WTC11 (cell line): ENCODE data around the gene ARHGAP18. TPM values are rescaled to one million over a fixed set of nuclear protein-coding genes. Genes with fewer than 3 reads are reported as not detected.
A peak's percentile ranks its signal among the peaks of the same experiment; 100 is the strongest.

Source experiments
- ATAC-seq: fragments of 200-7000 bp; cut with Tn5 transposase; 2 replicates; pipeline ENCODE4 v1.10.0; 2021; ENCODE audit warnings: mild to moderate bottlenecking, moderate library complexity
- CTCF ChIA-PET: fragments of 300-600 bp; sonication (Branson Sonifier 250); formaldehyde crosslinking; loops from one replicate; lab custom pipeline; 2021; ENCODE audit warnings: antibody characterized with exemption; lab: Charles Lee
- POLR2A ChIA-PET: fragments of 350-600 bp; sonication (Branson Sonifier 250); formaldehyde crosslinking; loops from one replicate; lab custom pipeline; 2021; ENCODE audit warnings: antibody characterized with exemption; lab: Charles Lee
- DNase-seq: peaks from one replicate; pipeline ENCODE4 v3.0.0; 2021; ENCODE audit warnings: low spot score
- H3K27ac Mint-ChIP-seq: 2 replicates; pipeline ENCODE4 v1.8.0; 2021; ENCODE audit warnings: mixed read lengths
- H3K27me3 Mint-ChIP-seq: 2 replicates; pipeline ENCODE4 v1.8.0; 2021; ENCODE audit warnings: low read depth, mild to moderate bottlenecking, moderate library complexity, mixed read lengths
- H3K36me3 Mint-ChIP-seq: 2 replicates; pipeline ENCODE4 v1.8.0; 2021; ENCODE audit warnings: mixed read lengths
- H3K4me1 Mint-ChIP-seq: 2 replicates; pipeline ENCODE4 v1.8.0; 2022; ENCODE audit warnings: mixed read lengths
- H3K4me3 Mint-ChIP-seq: 2 replicates; pipeline ENCODE4 v1.8.0; 2021; ENCODE audit warnings: mild to moderate bottlenecking, moderate library complexity, mixed read lengths
- H3K9me3 Mint-ChIP-seq: 2 replicates; pipeline ENCODE4 v1.8.0; 2021; ENCODE audit warnings: mixed read lengths
- CBFB ChIP-seq: sonication (generic); formaldehyde crosslinking; IDR thresholded peaks from 2 replicates; pipeline ENCODE4 v1.8.1; 2022; ENCODE audit warnings: mild to moderate bottlenecking, low read depth, missing genetic modification reagents
- ELF4 ChIP-seq: sonication (generic); formaldehyde crosslinking; IDR thresholded peaks from 2 replicates; pipeline ENCODE4 v1.8.1; 2022; ENCODE audit warnings: low read depth, mild to moderate bottlenecking, moderate library complexity, missing genetic modification reagents
- EMX1 ChIP-seq: fragments of 250-450 bp; sonication (Bioruptor Pico); IDR thresholded peaks from 2 replicates; pipeline ENCODE4 v1.8.0; 2021; ENCODE audit warnings: mild to moderate bottlenecking
- ESRRA ChIP-seq: sonication (generic); formaldehyde crosslinking; IDR thresholded peaks from 2 replicates; pipeline ENCODE4 v1.8.1; 2022; ENCODE audit warnings: mild to moderate bottlenecking, missing genetic modification reagents, borderline replicate concordance
- FOXK1 ChIP-seq: sonication (generic); formaldehyde crosslinking; IDR thresholded peaks from 2 replicates; pipeline ENCODE4 v1.8.0; 2022; ENCODE audit warnings: mild to moderate bottlenecking, moderate library complexity, missing genetic modification reagents
- FOXP1 ChIP-seq: sonication (generic); formaldehyde crosslinking; IDR thresholded peaks from 2 replicates; pipeline ENCODE4 v1.8.0; 2022; ENCODE audit warnings: missing genetic modification reagents, mild to moderate bottlenecking, moderate library complexity, borderline replicate concordance
- GTF2I ChIP-seq: fragments of 250-450 bp; sonication (Bioruptor Pico); conservative IDR thresholded peaks from 2 replicates; pipeline ENCODE4 v1.4.0; 2021; ENCODE audit warnings: mild to moderate bottlenecking
- HMGA2 ChIP-seq: fragments of 250-450 bp; sonication (Bioruptor Pico); IDR thresholded peaks from 2 replicates; pipeline ENCODE4 v1.4.0; 2021; ENCODE audit warnings: mild to moderate bottlenecking, moderate library complexity
- IRF2 ChIP-seq: sonication (generic); formaldehyde crosslinking; IDR thresholded peaks from 2 replicates; pipeline ENCODE4 v1.8.0; 2022; ENCODE audit warnings: low read depth, missing genetic modification reagents, borderline replicate concordance
- KAT7 ChIP-seq: sonication (generic); formaldehyde crosslinking; IDR thresholded peaks from 2 replicates; pipeline ENCODE4 v1.8.1; 2023; ENCODE audit warnings: missing genetic modification reagents, mild to moderate bottlenecking, borderline replicate concordance
- MYBL2 ChIP-seq: sonication (generic); formaldehyde crosslinking; IDR thresholded peaks from 2 replicates; pipeline ENCODE4 v1.8.1; 2023; ENCODE audit warnings: mild to moderate bottlenecking, moderate library complexity, missing genetic modification reagents
- NR1H2 ChIP-seq: sonication (generic); formaldehyde crosslinking; IDR thresholded peaks from 2 replicates; pipeline ENCODE4 v1.9.0; 2021; ENCODE audit warnings: mild to moderate bottlenecking, moderate library complexity, missing genetic modification reagents
- OVOL2 ChIP-seq: fragments of 250-450 bp; sonication (Bioruptor Pico); IDR thresholded peaks from 2 replicates; pipeline ENCODE4 v1.9.0; 2021; ENCODE audit warnings: mild to moderate bottlenecking, borderline replicate concordance
- SOX15 ChIP-seq: fragments of 250-450 bp; sonication (Bioruptor Pico); IDR thresholded peaks from 2 replicates; pipeline ENCODE4 v1.9.0; 2021; ENCODE audit warnings: mild to moderate bottlenecking
- ZNF396 ChIP-seq: fragments of 250-450 bp; sonication (Bioruptor Pico); IDR thresholded peaks from 2 replicates; pipeline ENCODE4 v1.8.0; 2021; ENCODE audit warnings: mild to moderate bottlenecking, moderate library complexity, borderline replicate concordance
- ZNF416 ChIP-seq: fragments of 250-450 bp; sonication (Bioruptor Pico); IDR thresholded peaks from 2 replicates; pipeline ENCODE4 v1.9.0; 2021; ENCODE audit warnings: mild to moderate bottlenecking, inconsistent platforms
- total RNA-seq: library from RNA; stranded (reverse); gene quantifications from 3 replicates; pipeline ENCODE4 v1.2.3, GENCODE V29; 2021
- TF ChIP-seq, protein P1 (sequence below): sonication (generic); formaldehyde crosslinking; IDR thresholded peaks from 2 replicates; pipeline ENCODE4 v1.8.0; 2023; ENCODE audit warnings: missing genetic modification reagents
- TF ChIP-seq, protein P2 (sequence below): sonication (generic); formaldehyde crosslinking; IDR thresholded peaks from 2 replicates; pipeline ENCODE4 v1.8.1; 2022; ENCODE audit warnings: missing genetic modification reagents, borderline replicate concordance
- TF ChIP-seq, protein P3 (sequence below): sonication (generic); formaldehyde crosslinking; IDR thresholded peaks from 2 replicates; pipeline ENCODE4 v1.8.1; 2023; ENCODE audit warnings: mild to moderate bottlenecking, missing genetic modification reagents
- TF ChIP-seq, protein P4 (sequence below): sonication (generic); formaldehyde crosslinking; IDR thresholded peaks from 2 replicates; pipeline ENCODE4 v1.8.1; 2023; ENCODE audit warnings: mild to moderate bottlenecking, moderate library complexity, missing genetic modification reagents
- TF ChIP-seq, protein P5 (sequence below): sonication (generic); formaldehyde crosslinking; IDR thresholded peaks from 2 replicates; pipeline ENCODE4 v1.8.0; 2022; ENCODE audit warnings: mild to moderate bottlenecking, missing genetic modification reagents
- TF ChIP-seq, protein P6 (sequence below): sonication (generic); formaldehyde crosslinking; IDR thresholded peaks from 2 replicates; pipeline ENCODE4 v1.8.1; 2023; ENCODE audit warnings: mild to moderate bottlenecking, missing genetic modification reagents, moderate library complexity
- TF ChIP-seq, protein P7 (sequence below): sonication (generic); formaldehyde crosslinking; IDR thresholded peaks from 2 replicates; pipeline ENCODE4 v1.8.0; 2023; ENCODE audit warnings: missing genetic modification reagents, mild to moderate bottlenecking, borderline replicate concordance

Gene ARHGAP18
- total RNA-seq, 1 experiment from 2014 or later: 4.6 TPM

DNA sequence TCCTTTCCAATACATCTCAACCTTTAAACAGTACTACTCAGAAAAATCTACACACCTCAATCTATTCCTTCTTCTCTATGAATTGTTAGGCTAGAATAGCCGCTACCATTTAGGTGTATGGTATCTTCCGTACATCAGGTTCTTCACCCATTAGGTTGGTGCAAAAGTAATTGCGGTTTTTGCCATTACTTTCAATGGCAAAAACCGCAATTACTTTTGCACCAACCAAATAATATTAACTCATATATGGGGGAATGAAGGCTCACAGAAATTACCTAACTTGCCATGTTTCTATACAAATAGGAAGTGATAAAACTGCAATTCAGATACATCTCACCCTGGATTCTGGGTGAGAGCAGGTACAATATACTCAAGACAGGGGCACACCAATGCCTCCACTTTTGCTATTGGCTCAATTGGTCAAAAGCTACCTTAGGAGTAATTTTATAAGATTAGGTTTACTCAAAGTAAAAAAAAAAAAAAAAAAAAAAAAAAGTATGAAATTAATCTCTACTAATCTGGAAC, 37.7 kb upstream of the ARHGAP18 start (continued):
- no peak for TF ChIP-seq ZNF416 (CRISPR knock-in tag)
- TF ChIP-seq EMX1 (CRISPR knock-in tag): no peak
- no peak for TF ChIP-seq MYBL2 (CRISPR knock-in tag)
- no peak for TF ChIP-seq FOXP1 (CRISPR knock-in tag)
- TF ChIP-seq IRF2 (CRISPR knock-in tag): no peak

DNA sequence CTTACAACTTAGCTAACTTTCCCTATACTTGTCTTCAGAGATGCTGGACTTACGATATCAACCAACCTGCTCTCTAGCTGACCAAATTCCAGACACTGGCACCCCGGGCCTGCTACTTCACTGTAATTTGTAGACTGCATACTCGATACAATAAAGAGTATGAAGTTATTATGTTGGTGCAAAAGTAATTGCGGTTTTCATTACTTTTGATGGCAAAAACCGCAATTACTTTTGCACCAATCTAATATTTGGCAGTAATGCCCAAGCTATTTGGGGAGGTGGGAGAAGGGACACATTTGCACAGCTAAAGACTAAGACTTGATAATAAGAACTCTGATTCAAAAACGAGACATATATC, 34.9 kb upstream of the ARHGAP18 start:
- ATAC-seq (no peak), DNase-seq (no peak)
- Mint-ChIP-seq H3K4me1 (peaks cover 10% of the 10 kb centered on the region), H3K27ac (0 out of 2 replicates have a peak overlapping the region, but pooled peaks have one; percentile 0), H3K27me3 (no peaks in the 10 kb centered on the region), H3K36me3 (no peaks in the 10 kb centered on the region), H3K9me3 (no peaks in the 10 kb centered on the region), H3K4me3 (no peak overlapping the region)
- CTCF ChIA-PET: interaction anchor here (0.9 to 2.0 kb wide), 2 partner anchors 30 to 147 kb away, joined by 3 to 14 read pairs; no protein-coding TSS in a partner anchor
- POLR2A ChIA-PET: interaction anchor here (0.7 to 1.1 kb wide), 2 partner anchors 22 to 37 kb away, joined by 3 read pairs; no protein-coding TSS in a partner anchor
- TF ChIP-seq, protein P1, sequence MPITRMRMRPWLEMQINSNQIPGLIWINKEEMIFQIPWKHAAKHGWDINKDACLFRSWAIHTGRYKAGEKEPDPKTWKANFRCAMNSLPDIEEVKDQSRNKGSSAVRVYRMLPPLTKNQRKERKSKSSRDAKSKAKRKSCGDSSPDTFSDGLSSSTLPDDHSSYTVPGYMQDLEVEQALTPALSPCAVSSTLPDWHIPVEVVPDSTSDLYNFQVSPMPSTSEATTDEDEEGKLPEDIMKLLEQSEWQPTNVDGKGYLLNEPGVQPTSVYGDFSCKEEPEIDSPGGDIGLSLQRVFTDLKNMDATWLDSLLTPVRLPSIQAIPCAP (CRISPR knock-in tag): no peak
- TF ChIP-seq KAT7 (no peak), ELF4 (CRISPR knock-in tag) (no peak), ZNF396 (no peak), OVOL2 (CRISPR knock-in tag) (no peak), CBFB (no peak), GTF2I (no peak), SOX15 (CRISPR knock-in tag) (no peak), NR1H2 (no peak), ESRRA (CRISPR knock-in tag) (no peak), HMGA2 (CRISPR knock-in tag) (no peak), FOXK1 (CRISPR knock-in tag) (no peak)
- TF ChIP-seq, protein P2, sequence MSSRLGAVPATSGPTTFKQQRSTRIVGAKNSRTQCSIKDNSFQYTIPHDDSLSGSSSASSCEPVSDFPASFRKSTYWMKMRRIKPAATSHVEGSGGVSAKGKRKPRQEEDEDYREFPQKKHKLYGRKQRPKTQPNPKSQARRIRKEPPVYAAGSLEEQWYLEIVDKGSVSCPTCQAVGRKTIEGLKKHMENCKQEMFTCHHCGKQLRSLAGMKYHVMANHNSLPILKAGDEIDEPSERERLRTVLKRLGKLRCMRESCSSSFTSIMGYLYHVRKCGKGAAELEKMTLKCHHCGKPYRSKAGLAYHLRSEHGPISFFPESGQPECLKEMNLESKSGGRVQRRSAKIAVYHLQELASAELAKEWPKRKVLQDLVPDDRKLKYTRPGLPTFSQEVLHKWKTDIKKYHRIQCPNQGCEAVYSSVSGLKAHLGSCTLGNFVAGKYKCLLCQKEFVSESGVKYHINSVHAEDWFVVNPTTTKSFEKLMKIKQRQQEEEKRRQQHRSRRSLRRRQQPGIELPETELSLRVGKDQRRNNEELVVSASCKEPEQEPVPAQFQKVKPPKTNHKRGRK (CRISPR knock-in tag): no peak
- TF ChIP-seq, protein P3, sequence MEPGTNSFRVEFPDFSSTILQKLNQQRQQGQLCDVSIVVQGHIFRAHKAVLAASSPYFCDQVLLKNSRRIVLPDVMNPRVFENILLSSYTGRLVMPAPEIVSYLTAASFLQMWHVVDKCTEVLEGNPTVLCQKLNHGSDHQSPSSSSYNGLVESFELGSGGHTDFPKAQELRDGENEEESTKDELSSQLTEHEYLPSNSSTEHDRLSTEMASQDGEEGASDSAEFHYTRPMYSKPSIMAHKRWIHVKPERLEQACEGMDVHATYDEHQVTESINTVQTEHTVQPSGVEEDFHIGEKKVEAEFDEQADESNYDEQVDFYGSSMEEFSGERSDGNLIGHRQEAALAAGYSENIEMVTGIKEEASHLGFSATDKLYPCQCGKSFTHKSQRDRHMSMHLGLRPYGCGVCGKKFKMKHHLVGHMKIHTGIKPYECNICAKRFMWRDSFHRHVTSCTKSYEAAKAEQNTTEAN (CRISPR knock-in tag): no peak
- TF ChIP-seq, protein P4, sequence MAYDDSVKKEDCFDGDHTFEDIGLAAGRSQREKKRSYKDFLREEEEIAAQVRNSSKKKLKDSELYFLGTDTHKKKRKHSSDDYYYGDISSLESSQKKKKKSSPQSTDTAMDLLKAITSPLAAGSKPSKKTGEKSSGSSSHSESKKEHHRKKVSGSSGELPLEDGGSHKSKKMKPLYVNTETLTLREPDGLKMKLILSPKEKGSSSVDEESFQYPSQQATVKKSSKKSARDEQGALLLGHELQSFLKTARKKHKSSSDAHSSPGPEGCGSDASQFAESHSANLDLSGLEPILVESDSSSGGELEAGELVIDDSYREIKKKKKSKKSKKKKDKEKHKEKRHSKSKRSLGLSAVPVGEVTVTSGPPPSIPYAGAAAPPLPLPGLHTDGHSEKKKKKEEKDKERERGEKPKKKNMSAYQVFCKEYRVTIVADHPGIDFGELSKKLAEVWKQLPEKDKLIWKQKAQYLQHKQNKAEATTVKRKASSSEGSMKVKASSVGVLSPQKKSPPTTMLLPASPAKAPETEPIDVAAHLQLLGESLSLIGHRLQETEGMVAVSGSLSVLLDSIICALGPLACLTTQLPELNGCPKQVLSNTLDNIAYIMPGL (CRISPR knock-in tag): no peak
- TF ChIP-seq, protein P5, sequence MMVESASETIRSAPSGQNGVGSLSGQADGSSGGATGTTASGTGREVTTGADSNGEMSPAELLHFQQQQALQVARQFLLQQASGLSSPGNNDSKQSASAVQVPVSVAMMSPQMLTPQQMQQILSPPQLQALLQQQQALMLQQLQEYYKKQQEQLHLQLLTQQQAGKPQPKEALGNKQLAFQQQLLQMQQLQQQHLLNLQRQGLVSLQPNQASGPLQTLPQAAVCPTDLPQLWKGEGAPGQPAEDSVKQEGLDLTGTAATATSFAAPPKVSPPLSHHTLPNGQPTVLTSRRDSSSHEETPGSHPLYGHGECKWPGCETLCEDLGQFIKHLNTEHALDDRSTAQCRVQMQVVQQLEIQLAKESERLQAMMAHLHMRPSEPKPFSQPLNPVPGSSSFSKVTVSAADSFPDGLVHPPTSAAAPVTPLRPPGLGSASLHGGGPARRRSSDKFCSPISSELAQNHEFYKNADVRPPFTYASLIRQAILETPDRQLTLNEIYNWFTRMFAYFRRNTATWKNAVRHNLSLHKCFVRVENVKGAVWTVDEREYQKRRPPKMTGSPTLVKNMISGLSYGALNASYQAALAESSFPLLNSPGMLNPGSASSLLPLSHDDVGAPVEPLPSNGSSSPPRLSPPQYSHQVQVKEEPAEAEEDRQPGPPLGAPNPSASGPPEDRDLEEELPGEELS: no peak
- TF ChIP-seq, protein P6, sequence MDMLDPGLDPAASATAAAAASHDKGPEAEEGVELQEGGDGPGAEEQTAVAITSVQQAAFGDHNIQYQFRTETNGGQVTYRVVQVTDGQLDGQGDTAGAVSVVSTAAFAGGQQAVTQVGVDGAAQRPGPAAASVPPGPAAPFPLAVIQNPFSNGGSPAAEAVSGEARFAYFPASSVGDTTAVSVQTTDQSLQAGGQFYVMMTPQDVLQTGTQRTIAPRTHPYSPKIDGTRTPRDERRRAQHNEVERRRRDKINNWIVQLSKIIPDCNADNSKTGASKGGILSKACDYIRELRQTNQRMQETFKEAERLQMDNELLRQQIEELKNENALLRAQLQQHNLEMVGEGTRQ: no peak
- TF ChIP-seq, protein P7, sequence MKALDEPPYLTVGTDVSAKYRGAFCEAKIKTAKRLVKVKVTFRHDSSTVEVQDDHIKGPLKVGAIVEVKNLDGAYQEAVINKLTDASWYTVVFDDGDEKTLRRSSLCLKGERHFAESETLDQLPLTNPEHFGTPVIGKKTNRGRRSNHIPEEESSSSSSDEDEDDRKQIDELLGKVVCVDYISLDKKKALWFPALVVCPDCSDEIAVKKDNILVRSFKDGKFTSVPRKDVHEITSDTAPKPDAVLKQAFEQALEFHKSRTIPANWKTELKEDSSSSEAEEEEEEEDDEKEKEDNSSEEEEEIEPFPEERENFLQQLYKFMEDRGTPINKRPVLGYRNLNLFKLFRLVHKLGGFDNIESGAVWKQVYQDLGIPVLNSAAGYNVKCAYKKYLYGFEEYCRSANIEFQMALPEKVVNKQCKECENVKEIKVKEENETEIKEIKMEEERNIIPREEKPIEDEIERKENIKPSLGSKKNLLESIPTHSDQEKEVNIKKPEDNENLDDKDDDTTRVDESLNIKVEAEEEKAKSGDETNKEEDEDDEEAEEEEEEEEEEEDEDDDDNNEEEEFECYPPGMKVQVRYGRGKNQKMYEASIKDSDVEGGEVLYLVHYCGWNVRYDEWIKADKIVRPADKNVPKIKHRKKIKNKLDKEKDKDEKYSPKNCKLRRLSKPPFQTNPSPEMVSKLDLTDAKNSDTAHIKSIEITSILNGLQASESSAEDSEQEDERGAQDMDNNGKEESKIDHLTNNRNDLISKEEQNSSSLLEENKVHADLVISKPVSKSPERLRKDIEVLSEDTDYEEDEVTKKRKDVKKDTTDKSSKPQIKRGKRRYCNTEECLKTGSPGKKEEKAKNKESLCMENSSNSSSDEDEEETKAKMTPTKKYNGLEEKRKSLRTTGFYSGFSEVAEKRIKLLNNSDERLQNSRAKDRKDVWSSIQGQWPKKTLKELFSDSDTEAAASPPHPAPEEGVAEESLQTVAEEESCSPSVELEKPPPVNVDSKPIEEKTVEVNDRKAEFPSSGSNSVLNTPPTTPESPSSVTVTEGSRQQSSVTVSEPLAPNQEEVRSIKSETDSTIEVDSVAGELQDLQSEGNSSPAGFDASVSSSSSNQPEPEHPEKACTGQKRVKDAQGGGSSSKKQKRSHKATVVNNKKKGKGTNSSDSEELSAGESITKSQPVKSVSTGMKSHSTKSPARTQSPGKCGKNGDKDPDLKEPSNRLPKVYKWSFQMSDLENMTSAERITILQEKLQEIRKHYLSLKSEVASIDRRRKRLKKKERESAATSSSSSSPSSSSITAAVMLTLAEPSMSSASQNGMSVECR (CRISPR knock-in tag): no peak
